Thyroid gland (tissue), 4 donors: ENCODE data around the gene SLC7A10. TPM values are rescaled to one million over a fixed set of nuclear protein-coding genes. Genes with fewer than 3 reads are reported as not detected.
A peak's percentile ranks its signal among the peaks of the same experiment; 100 is the strongest.

Experiments used
- DNase-seq, 2 donors: peaks; one replicate each; pipeline ENCODE4 v3.0.0-alpha.2; 2019
- H3K27ac ChIP-seq, 3 donors: fragments of 200-600 bp; sonication (generic); 1 replicate in 2 of 3; 2 replicates in 1 of 3; pipeline ENCODE4 v1.5.1; 2016 to 2019; ENCODE audit warnings: mild to moderate bottlenecking in 1 of 3, moderate library complexity in 1 of 3
- H3K27me3 ChIP-seq: fragments of 200-600 bp; sonication (generic); one replicate; pipeline ENCODE4 v1.5.1; 2019
- H3K36me3 ChIP-seq, 2 donors: fragments of 200-600 bp; sonication (generic); one replicate each; pipeline ENCODE4 v1.5.1; 2016 to 2019
- H3K4me1 ChIP-seq, 2 donors: fragments of 200-600 bp; sonication (generic); one replicate each; pipeline ENCODE4 v1.5.1; 2017 to 2019
- H3K4me3 ChIP-seq, 3 donors: fragments of 200-600 bp; sonication (generic); replicated peaks in 1 of 3; 1 replicate in 2 of 3; 2 replicates in 1 of 3; pipeline ENCODE4 v1.5.1; 2016; ENCODE audit warnings: mild to moderate bottlenecking in 1 of 3
- H3K9me3 ChIP-seq: fragments of 200-600 bp; sonication (generic); one replicate; pipeline ENCODE4 v1.5.1; 2017
- CTCF ChIP-seq, 6 experiments: fragments of 200-600 bp in 3 of 6; fragments of 450-650 bp in 3 of 6; sonication (generic) in 3 of 6; IDR thresholded peaks; one replicate each; pipeline ENCODE4 v1.5.1; 2016 to 2019; ENCODE audit warnings: antibody characterized with exemption in 6 of 6, mild to moderate bottlenecking in 2 of 6, inconsistent platforms in 1 of 6, moderate library complexity in 1 of 6
- POLR2A ChIP-seq, 2 donors: fragments of 450-650 bp; IDR thresholded peaks; one replicate each; pipeline ENCODE4 v1.6.1; 2017; ENCODE audit warnings: antibody characterized with exemption in 2 of 2, mild to moderate bottlenecking in 2 of 2, moderate library complexity in 1 of 2
- WGBS, 2 donors: methylation state at CpG; one replicate each; pipeline ENCODE4 v1.1.5; 2017; 5-methylcytosine and 5-hydroxymethylcytosine counted together
- intact Hi-C: fragments of 100-400 bp; cut with DNase I; formaldehyde crosslinking; loops from one replicate; pipeline ENCODE4 v1.15.1; 2023
- total RNA-seq, 4 donors: library from RNA; depleted of rRNA; stranded (reverse); fragments of >200 nt; gene quantifications; one replicate each; pipeline ENCODE4 v1.2.3, GENCODE V29; 2016

SLC7A10 gene
- total RNA-seq, 4 donors from 2014 or later: 0.29 to 2.7 (median 0.78) TPM

- Histone ChIP-seq H3K9me3 (no peaks in the 10 kb centered on the region), H3K27me3 (no peaks in the 10 kb centered on the region), H3K27ac (no peak overlapping the region), H3K36me3 (no peaks in the 10 kb centered on the region), H3K4me1 (peaks cover 0 to 7% of the 10 kb centered on the region in 2 donors), H3K4me3 (no peak overlapping the region)
- DNase-seq: peak; percentile 24 to 36
- no CpG with 5 or more reads among the region's 22 CpGs for WGBS, 2 donors
- intact Hi-C loops: loop anchor here (2.0 to 5.0 kb wide), 2 partner anchors 167 to 531 kb away; no protein-coding TSS in a partner anchor
- TF ChIP-seq POLR2A (IDR thresholded peaks at IDR 0.05) (no peak), CTCF (IDR thresholded peaks at IDR 0.05) (peak; percentile 30 to 91 (median 84))
These were observed 16.0 kb upstream of the SLC7A10 start for GRCh38 chr19:33241530-33242101.

- Histone ChIP-seq H3K9me3 (no peaks in the 10 kb centered on the region), H3K4me3 (no peak overlapping the region), H3K4me1 (peaks cover 0 to 7% of the 10 kb centered on the region in 2 donors), H3K27me3 (no peaks in the 10 kb centered on the region), H3K36me3 (no peaks in the 10 kb centered on the region), H3K27ac (no peak overlapping the region)
- intact Hi-C loops: loop anchor here (2.0 to 5.0 kb wide), 2 partner anchors 168 to 531 kb away; no protein-coding TSS in a partner anchor
- 100% methylated on average over 1 to 4 of the region's 11 CpGs for WGBS, 2 donors
- TF ChIP-seq POLR2A (IDR thresholded peaks at IDR 0.05): no peak
- no peak for TF ChIP-seq CTCF (IDR thresholded peaks at IDR 0.05)
- peak in 1 of 2 donors; percentile 22 for DNase-seq
These were observed 15.5 kb upstream of the SLC7A10 start for GRCh38 chr19:33241091-33241529.

- Histone ChIP-seq H3K4me3 (no peak overlapping the region), H3K27ac (no peak overlapping the region), H3K36me3 (no peaks in the 10 kb centered on the region), H3K27me3 (no peaks in the 10 kb centered on the region), H3K4me1 (peaks cover 0 to 7% of the 10 kb centered on the region in 2 donors), H3K9me3 (no peaks in the 10 kb centered on the region)
- WGBS, 2 donors: 92 to 95% methylated on average over 2 to 4 of the region's 8 CpGs
- DNase-seq: no peak
- intact Hi-C loops: loop anchor here (2.0 to 5.0 kb wide), 2 partner anchors 169 to 532 kb away; no protein-coding TSS in a partner anchor
- TF ChIP-seq POLR2A (IDR thresholded peaks at IDR 0.05) (no peak), CTCF (IDR thresholded peaks at IDR 0.05) (no peak)
These were observed 14.6 kb upstream of the SLC7A10 start for GRCh38 chr19:33240181-33240771.

GRCh38 chr19:33239223-33239975 lies 13.7 kb upstream of the SLC7A10 start:
- DNase-seq: no peak
- H3K36me3 ChIP-seq: no peaks in the 10 kb centered on the region
- 85% methylated on average over 10 of the region's 10 CpGs for WGBS, 2 donors
- no peaks in the 10 kb centered on the region for H3K9me3 ChIP-seq
- TF ChIP-seq CTCF (IDR thresholded peaks at IDR 0.05) (no peak), POLR2A (IDR thresholded peaks at IDR 0.05) (no peak)
- intact Hi-C loops: no loop called here
- no peak overlapping the region for H3K4me3 ChIP-seq
- peaks cover 0 to 7% of the 10 kb centered on the region in 2 donors for H3K4me1 ChIP-seq
- H3K27ac ChIP-seq: no peak overlapping the region
- H3K27me3 ChIP-seq: no peaks in the 10 kb centered on the region
